H1 (cell line): ENCODE results near the gene S100A12. TPM values are rescaled to one million over a fixed set of nuclear protein-coding genes. Genes with fewer than 3 reads are reported as not detected.

ENCODE experiments used
- CTCF ChIA-PET: fragments of 300-600 bp; sonication (Branson Sonifier 250); formaldehyde crosslinking; loops from one replicate; lab custom pipeline; 2021; ENCODE audit not compliant: partially characterized antibody; lab: Charles Lee
- POLR2A ChIA-PET: fragments of 300-600 bp; sonication (Branson Sonifier 250); formaldehyde crosslinking; loops from one replicate; lab custom pipeline; 2021; ENCODE audit warnings: inconsistent platforms; ENCODE audit not compliant: partially characterized antibody; lab: Charles Lee
- DNase-seq, 2 experiments: peaks; one replicate each; pipeline versions ENCODE4 v3.0.0 to v3.0.0-alpha.2; 2010 to 2022; ENCODE audit warnings: low spot score in 2 of 2, low read depth in 1 of 2, mixed read lengths in 1 of 2
- FAIRE-seq: peaks from 2 replicates; lab custom pipeline; 2011; peaks lifted over from hg19 to GRCh38; lab: Jason Lieb, UNC
- H2AFZ ChIP-seq: 2 replicates; pipeline ENCODE4 v1.8.1; 2012; ENCODE audit warnings: low read length, inconsistent platforms
- H2AK5ac ChIP-seq: 2 replicates; pipeline ENCODE4 v1.6.1; 2013; ENCODE audit warnings: low read depth, low read length
- H2BK120ac ChIP-seq: replicated peaks from 2 replicates; pipeline ENCODE3; 2013; ENCODE audit warnings: low read depth, low read length, inconsistent platforms
- H2BK12ac ChIP-seq: 2 replicates; pipeline ENCODE4 v1.6.1; 2013; ENCODE audit warnings: low read depth, low read length
- H2BK15ac ChIP-seq: 2 replicates; pipeline ENCODE4 v1.6.1; 2013; ENCODE audit warnings: low read length
- H2BK20ac ChIP-seq: 2 replicates; pipeline ENCODE4 v1.6.1; 2013; ENCODE audit warnings: low read length
- H2BK5ac ChIP-seq: 2 replicates; pipeline ENCODE4 v1.6.1; 2013; ENCODE audit warnings: low read depth, low read length
- H3K14ac ChIP-seq: 2 replicates; pipeline ENCODE4 v1.6.1; 2013; ENCODE audit warnings: inconsistent platforms; ENCODE audit not compliant: insufficient read length
- H3K18ac ChIP-seq: 2 replicates; pipeline ENCODE4 v1.6.1; 2013; ENCODE audit warnings: low read length; ENCODE audit errors: extremely low read depth
- H3K23ac ChIP-seq: 2 replicates; pipeline ENCODE4 v1.6.1; 2013; ENCODE audit warnings: inconsistent platforms; ENCODE audit not compliant: insufficient read length
- H3K23me2 ChIP-seq: 2 replicates; pipeline ENCODE4 v1.6.1; 2013; ENCODE audit warnings: low read depth, low read length
- H3K27ac ChIP-seq: 2 replicates; pipeline ENCODE4 v1.6.1; 2011; ENCODE audit warnings: low read depth, low read length, inconsistent platforms
- H3K27me3 ChIP-seq, 4 experiments: replicated peaks in 1 of 4; 1 replicate in 1 of 4; 2 replicates in 3 of 4; pipeline versions ENCODE4 v1.6.1 to v1.8.1; 2011 to 2013; ENCODE audit warnings: low read length in 3 of 4, mild to moderate bottlenecking in 3 of 4, inconsistent platforms in 2 of 4, mixed read lengths in 2 of 4, moderate library complexity in 1 of 4; ENCODE audit not compliant: control insufficient read depth in 3 of 4, insufficient read depth in 3 of 4; ENCODE audit errors: extremely low read depth in 1 of 4
- H3K36me3 ChIP-seq, 4 experiments: 2 replicates each; pipeline versions ENCODE4 v1.6.1 to v1.8.1; 2011 to 2013; ENCODE audit warnings: mild to moderate bottlenecking in 4 of 4, low read length in 3 of 4, moderate library complexity in 2 of 4, control low read depth in 1 of 4, inconsistent platforms in 1 of 4; ENCODE audit not compliant: insufficient read depth in 4 of 4, control insufficient read depth in 2 of 4
- H3K4ac ChIP-seq: replicated peaks from 2 replicates; pipeline ENCODE3; 2013; ENCODE audit warnings: low read length, low read depth, mixed read lengths, inconsistent platforms; ENCODE audit not compliant: insufficient read length
- H3K4me1 ChIP-seq, 4 experiments: replicated peaks in 1 of 4; 1 replicate in 1 of 4; 2 replicates in 3 of 4; pipeline versions ENCODE4 v1.6.1 to v1.8.1; 2011 to 2013; ENCODE audit warnings: low read length in 3 of 4, inconsistent platforms in 2 of 4, mixed read lengths in 1 of 4; ENCODE audit not compliant: insufficient read depth in 4 of 4, control insufficient read depth in 3 of 4
- H3K4me2 ChIP-seq, 2 experiments: 2 replicates each; pipeline versions ENCODE4 v1.6.1 to v1.8.1; 2011 to 2013; ENCODE audit warnings: low read depth in 2 of 2, low read length in 2 of 2, control low read depth in 1 of 2, inconsistent platforms in 1 of 2, mild to moderate bottlenecking in 1 of 2; ENCODE audit not compliant: insufficient read depth in 1 of 2
- H3K4me3 ChIP-seq, 4 experiments: fragments of 200-600, 300-600 bp in 1 of 4; sonication (generic), shearing (Covaris generic), sonication (Bioruptor Twin) in 1 of 4; 2 replicates each; pipeline versions ENCODE4 v1.5.1 to v1.8.1; 2011 to 2016; ENCODE audit warnings: low read length in 4 of 4, low read depth in 3 of 4, control low read depth in 2 of 4, inconsistent platforms in 2 of 4, mild to moderate bottlenecking in 2 of 4, mixed read lengths in 1 of 4, moderate library complexity in 1 of 4; ENCODE audit not compliant: insufficient read depth in 2 of 4; ENCODE audit errors: extremely low read depth in 1 of 4
- H3K56ac ChIP-seq: replicated peaks from 2 replicates; pipeline ENCODE3; 2013; ENCODE audit warnings: low read depth, mild to moderate bottlenecking, mixed read lengths, low read length, inconsistent platforms; ENCODE audit not compliant: insufficient read length
- H3K79me1 ChIP-seq: 2 replicates; pipeline ENCODE4 v1.6.1; 2013; ENCODE audit warnings: low read depth, low read length, control low read depth
- H3K79me2 ChIP-seq, 2 experiments: 2 replicates each; pipeline versions ENCODE4 v1.6.1 to v1.8.1; 2012 to 2013; ENCODE audit warnings: low read length in 2 of 2, mild to moderate bottlenecking in 2 of 2, inconsistent platforms in 1 of 2; ENCODE audit not compliant: insufficient read depth in 2 of 2, control insufficient read depth in 1 of 2
- H3K9ac ChIP-seq, 4 experiments: replicated peaks in 1 of 4; 1 replicate in 1 of 4; 2 replicates in 3 of 4; pipeline versions ENCODE4 v1.6.1 to v1.8.1; 2011 to 2013; ENCODE audit warnings: low read depth in 3 of 4, low read length in 3 of 4, control low read depth in 2 of 4, mild to moderate bottlenecking in 2 of 4, moderate library complexity in 2 of 4, inconsistent platforms in 1 of 4; ENCODE audit errors: extremely low read depth in 1 of 4
- H3K9me3 ChIP-seq, 2 experiments: 2 replicates each; pipeline versions ENCODE4 v1.6.1 to v1.8.1; 2012 to 2013; ENCODE audit warnings: mild to moderate bottlenecking in 2 of 2, moderate library complexity in 2 of 2, control low read depth in 1 of 2, inconsistent platforms in 1 of 2, low read depth in 1 of 2, low read length in 1 of 2, mixed read lengths in 1 of 2; ENCODE audit not compliant: insufficient read depth in 2 of 2
- H4K20me1 ChIP-seq, 2 experiments: replicated peaks in 1 of 2; 2 replicates each; pipeline versions ENCODE3 to v1.8.1; 2011 to 2013; ENCODE audit warnings: inconsistent platforms in 2 of 2, low read length in 2 of 2, mild to moderate bottlenecking in 1 of 2; ENCODE audit not compliant: insufficient read depth in 2 of 2, control insufficient read depth in 1 of 2
- H4K5ac ChIP-seq: 2 replicates; pipeline ENCODE4 v1.6.1; 2013; ENCODE audit warnings: low read length, low read depth, mixed read lengths, inconsistent platforms; ENCODE audit not compliant: insufficient read length
- H4K8ac ChIP-seq: 2 replicates; pipeline ENCODE4 v1.8.0; 2013; ENCODE audit warnings: mild to moderate bottlenecking, moderate library complexity, low read length, inconsistent platforms; ENCODE audit not compliant: insufficient read depth; ENCODE audit errors: extremely low read depth
- H4K91ac ChIP-seq: replicated peaks from 2 replicates; pipeline ENCODE3; 2013; ENCODE audit warnings: low read length, mixed read lengths, inconsistent platforms; ENCODE audit not compliant: insufficient read length
- HDAC2 ChIP-seq, 2 experiments: fragments of 300-600 bp in 1 of 2; sonication (generic) in 1 of 2; IDR thresholded peaks; 2 replicates each; pipeline ENCODE4 v1.6.1; 2011 to 2012; ENCODE audit warnings: low read depth in 2 of 2, low read length in 2 of 2, mild to moderate bottlenecking in 2 of 2, moderate library complexity in 2 of 2, borderline replicate concordance in 1 of 2, inconsistent platforms in 1 of 2
- KDM1A ChIP-seq: fragments of 200-600, 300-600 bp; sonication (generic); IDR thresholded peaks from 2 replicates; pipeline ENCODE4 v1.7.1; 2016; ENCODE audit warnings: mild to moderate bottlenecking, low read length, borderline replicate concordance
- WGBS, 2 experiments: shearing (Covaris generic) in 1 of 2; methylation state at CpG; one replicate each; pipeline versions ENCODE4 v1.1.6 to v1.1.7; 2013 to 2015; ENCODE audit warnings: low lambda C conversion rate in 2 of 2, mixed read lengths in 2 of 2, inconsistent platforms in 1 of 2, low coverage in 1 of 2, missing lambda C conversion rate in 1 of 2; ENCODE audit not compliant: insufficient replicate concordance in 2 of 2, insufficient coverage in 1 of 2, insufficient read length in 1 of 2; ENCODE audit errors: extremely low coverage in 1 of 2, missing lambda C conversion rate in 1 of 2; 5-methylcytosine and 5-hydroxymethylcytosine counted together
- polyA plus RNA-seq, 7 experiments: library from polyadenylated mRNA; depleted of rRNA in 3 of 7; stranded (reverse) in 5 of 7; unstranded in 2 of 7; fragments of >200 nt in 5 of 7; fragments of 200-250 nt in 2 of 7; gene quantifications; 1 replicate in 5 of 7; 2 replicates in 1 of 7; 4 replicates in 1 of 7; pipeline versions ENCODE4 v1.2.1 to v1.2.3, GENCODE V29; 2011 to 2013; ENCODE audit warnings: missing spikeins in 2 of 7, mixed read lengths in 2 of 7
- total RNA-seq: library from RNA; stranded (reverse); fragmentation: NEBNext Ultra II Directional; extraction: Animal tissue kit (Norgen Biotek cat#: 25700); gene quantifications from 2 replicates; pipeline ENCODE4 v1.2.1, GENCODE V29; 2021
- TF ChIP-seq, protein P1 (sequence below): IDR thresholded peaks from 2 replicates; pipeline ENCODE4 v1.6.1; 2011; ENCODE audit warnings: low read length, improper control_type of control experiment

The S100A12 gene
- total and polyA plus RNA-seq, 2 of the 8 experiments (the other 6 are each of a cell fraction or from before 2014, with no cell fraction given) = not detected

DNA sequence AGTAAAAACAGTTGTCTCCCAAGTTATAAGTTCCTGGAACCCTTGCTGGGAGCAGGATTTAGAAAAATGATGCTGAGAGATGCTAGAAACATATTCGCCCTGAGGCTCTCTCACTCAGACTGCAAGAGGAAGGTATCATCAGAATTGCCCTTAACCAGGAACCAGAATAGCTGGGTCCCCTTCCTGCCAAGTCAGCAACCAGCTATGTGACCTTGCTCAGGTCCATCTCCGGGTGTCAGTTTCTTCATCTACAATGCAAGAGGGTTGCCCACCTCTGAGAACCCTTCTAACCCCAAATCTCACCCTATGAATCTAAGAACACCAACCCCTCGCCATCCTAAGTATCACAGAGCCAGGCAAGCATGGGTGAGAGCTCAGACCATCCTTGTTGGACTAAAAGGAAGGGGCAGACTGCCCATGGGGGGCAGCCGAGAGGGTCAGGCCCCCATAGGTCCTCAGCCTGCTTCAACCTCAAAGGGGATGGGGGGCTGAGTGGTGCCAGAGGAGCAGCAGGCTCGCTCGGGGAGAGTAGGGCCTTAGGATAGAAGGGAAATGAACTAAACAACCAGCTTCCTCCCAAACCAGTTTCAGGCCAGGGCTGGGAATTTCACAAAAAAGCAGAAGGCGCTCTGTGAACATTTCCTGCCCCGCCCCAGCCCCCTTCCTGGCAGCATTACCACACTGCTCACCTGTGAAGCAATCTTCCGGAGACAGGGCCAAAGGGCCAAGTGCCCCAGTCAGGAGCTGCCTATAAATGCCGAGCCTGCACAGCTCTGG lies 18.2 kb downstream of the S100A12 start:
- H3K79me1 ChIP-seq = no peaks in the 10 kb centered on the region
- H3K4me3 ChIP-seq = no peak overlapping the region
- DNase-seq (no peak), FAIRE-seq (no peak)
- H3K56ac ChIP-seq = no peak overlapping the region
- H3K27me3 ChIP-seq = no peaks in the 10 kb centered on the region
- no peak overlapping the region for H2BK12ac ChIP-seq
- H3K4ac ChIP-seq = peak overlapping the region; percentile 16
- ChIA-PET POLR2A (no interaction called here), CTCF (interaction anchor here (0.6 to 2.7 kb wide), 13 partner anchors 14 to 213 kb away, joined by 3 to 32 read pairs (median 4); no protein-coding TSS in a partner anchor)
- no peaks in the 10 kb centered on the region for H3K36me3 ChIP-seq
- H4K8ac ChIP-seq = peak overlapping the region; percentile 31; the same call in 1 of the 2 replicates
- H3K27ac ChIP-seq = no peak overlapping the region
- no peaks in the 10 kb centered on the region for H3K9me3 ChIP-seq
- H3K18ac ChIP-seq = no peak overlapping the region
- H3K9ac ChIP-seq = no peak overlapping the region
- no peak overlapping the region for H2BK5ac ChIP-seq
- H2AK5ac ChIP-seq = no peak overlapping the region
- H3K79me2 ChIP-seq = no peaks in the 10 kb centered on the region
- no peaks in the 10 kb centered on the region for H3K23me2 ChIP-seq
- no peak overlapping the region for H4K91ac ChIP-seq
- no peak overlapping the region for H3K14ac ChIP-seq
- H4K20me1 ChIP-seq = no peaks in the 10 kb centered on the region
- no peak overlapping the region for H3K4me2 ChIP-seq
- no peak overlapping the region for H4K5ac ChIP-seq
- 87% methylated on average over 10 of the region's 10 CpGs; no CpG with 5 or more reads in 1 of the 2 experiments for WGBS, 2 experiments
- no peaks in the 10 kb centered on the region; a peak in 1 of 7 replicates for H3K4me1 ChIP-seq
- H2BK120ac ChIP-seq = no peak overlapping the region
- no peak overlapping the region for H3K23ac ChIP-seq
- no peak for TF ChIP-seq HDAC2 (IDR thresholded peaks at IDR 0.05; ENCODE audit: borderline replicate concordance in 1 of 2, low read depth in 2 of 2, low read length in 2 of 2)
- TF ChIP-seq, protein P1, sequence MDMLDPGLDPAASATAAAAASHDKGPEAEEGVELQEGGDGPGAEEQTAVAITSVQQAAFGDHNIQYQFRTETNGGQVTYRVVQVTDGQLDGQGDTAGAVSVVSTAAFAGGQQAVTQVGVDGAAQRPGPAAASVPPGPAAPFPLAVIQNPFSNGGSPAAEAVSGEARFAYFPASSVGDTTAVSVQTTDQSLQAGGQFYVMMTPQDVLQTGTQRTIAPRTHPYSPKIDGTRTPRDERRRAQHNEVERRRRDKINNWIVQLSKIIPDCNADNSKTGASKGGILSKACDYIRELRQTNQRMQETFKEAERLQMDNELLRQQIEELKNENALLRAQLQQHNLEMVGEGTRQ = no peak
- no peak for TF ChIP-seq KDM1A
- H2BK20ac ChIP-seq = no peak overlapping the region
- H2AFZ ChIP-seq = no peak overlapping the region
- no peak overlapping the region for H2BK15ac ChIP-seq
